Retina (tissue), 1 donor: ENCODE results near the gene POU6F1.
A peak's percentile ranks its signal among the peaks of the same experiment; 100 is the strongest.
"Not testable (repeated sequence)": the region's sequence is repeated elsewhere in the genome, so short reads cannot be mapped to it uniquely, and the experiment has no call there.

Source experiments
- DNase-seq: peaks from one replicate; pipeline ENCODE4 v3.0.0-alpha.2; 2016

Gene POU6F1

DNA sequence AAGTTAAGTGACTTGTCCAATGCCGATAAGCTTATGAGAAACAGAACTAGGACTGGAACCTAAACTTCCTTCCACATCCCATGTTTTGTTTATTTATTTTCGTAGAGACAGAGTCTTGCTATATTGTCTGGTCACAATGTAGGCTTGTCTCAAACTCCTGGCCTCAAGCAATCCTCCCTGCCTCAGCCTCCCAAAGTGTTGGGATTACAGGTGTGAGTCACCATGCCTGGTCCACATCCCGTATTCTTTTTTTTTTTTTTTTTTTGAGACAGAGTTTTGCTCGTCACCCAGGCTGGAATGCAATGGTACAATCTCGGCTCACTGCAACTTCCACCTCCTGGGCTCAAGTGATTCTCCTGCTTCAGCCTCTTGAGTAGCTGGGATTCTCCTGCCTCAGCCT, 9.2 kb upstream of the POU6F1 start:
- DNase-seq = not testable (repeated sequence)

DNA sequence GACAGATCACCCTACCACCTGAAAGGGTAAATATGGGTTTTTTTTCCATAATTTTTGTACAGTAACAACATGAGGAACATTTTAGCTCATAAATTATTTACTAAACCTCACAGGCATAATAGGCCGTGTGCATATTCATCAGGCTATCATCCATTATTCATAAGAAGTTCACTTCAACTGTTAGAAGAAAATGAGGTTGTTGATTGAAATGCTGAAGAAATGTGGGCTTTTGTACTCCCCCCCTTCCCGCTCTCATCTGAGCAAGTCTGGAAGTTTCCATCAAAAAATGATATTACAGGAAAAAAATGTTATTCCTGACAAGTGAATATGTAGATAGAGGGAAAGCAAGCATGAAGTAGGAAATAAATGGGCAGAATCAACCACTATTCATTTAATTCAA, 7.9 kb upstream of the POU6F1 start:
- no peak for DNase-seq

DNA sequence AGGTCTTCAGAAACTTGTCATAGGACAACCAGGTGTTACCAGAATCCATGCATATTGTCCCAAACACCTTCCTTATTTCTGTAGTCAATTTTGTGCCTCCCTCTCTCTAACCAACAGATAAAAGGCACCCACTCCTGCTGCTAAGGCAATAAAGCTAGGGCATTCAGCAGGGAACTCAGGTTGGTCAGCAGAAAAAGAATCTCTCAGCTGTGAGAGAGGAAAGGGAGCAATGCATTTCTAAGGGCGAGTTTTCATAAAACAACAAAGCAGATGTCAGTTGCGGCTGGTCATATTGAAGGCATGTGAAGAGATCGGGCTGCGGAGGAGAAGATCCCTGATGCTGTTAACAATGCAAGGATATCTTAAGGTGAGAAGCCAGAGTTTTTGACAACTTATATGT, 7.4 kb upstream of the POU6F1 start:
- no peak for DNase-seq

DNA sequence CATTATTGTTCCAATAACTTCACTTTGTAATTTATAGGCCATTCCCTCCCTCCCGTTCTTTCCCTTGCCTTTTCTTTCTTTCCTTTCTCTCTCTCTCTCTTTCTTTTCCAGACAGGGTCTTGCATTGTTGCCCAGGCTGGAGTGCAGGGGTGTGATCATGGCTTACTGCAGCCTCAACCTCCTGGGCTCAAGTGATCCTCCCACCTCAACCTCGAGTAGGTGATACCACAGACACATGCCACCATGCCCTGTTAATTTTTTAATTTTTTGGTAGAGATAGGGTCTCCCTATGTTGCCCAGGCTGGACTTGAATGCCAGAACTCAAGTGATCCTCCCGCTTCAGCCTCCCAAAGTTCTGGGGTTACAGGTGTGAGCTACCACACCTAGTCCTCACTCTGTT, 6.8 kb upstream of the POU6F1 start:
- no peak for DNase-seq

DNA sequence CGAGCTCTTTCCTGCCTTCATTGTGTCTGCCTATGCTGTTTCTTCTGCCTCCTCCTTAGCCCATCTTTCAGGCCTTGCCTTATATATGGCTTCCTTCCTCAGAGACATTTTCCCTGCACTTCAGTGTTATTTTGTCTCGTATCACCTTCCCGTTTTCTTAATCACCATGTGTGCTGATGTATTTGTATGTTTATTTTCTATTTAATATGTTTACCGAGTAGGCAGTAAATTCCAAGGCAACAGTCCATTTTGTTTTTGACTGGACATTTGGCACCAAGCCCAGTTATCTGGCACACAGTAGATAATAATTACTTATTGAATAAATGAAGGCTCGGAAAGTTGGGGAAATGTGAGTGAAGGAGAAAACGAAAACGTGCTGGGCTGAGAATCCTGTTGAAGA, 4.6 kb upstream of the POU6F1 start:
- no peak for DNase-seq

DNA sequence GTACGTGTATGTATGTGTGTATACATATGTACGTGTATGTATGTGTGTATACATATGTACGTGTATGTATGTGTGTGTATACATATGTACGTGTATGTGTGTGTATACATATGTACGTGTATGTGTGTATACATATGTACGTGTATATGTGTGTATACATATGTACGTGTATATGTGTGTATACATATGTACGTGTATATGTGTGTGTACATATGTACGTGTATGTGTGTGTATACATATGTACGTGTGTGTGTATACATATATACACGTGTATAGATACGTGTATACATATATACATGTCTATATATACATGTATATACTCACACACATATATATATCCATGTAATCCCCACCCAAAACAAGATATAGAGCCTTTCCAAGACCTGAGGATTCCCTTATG, 2.0 kb upstream of the POU6F1 start:
- not testable (repeated sequence) for DNase-seq

DNA sequence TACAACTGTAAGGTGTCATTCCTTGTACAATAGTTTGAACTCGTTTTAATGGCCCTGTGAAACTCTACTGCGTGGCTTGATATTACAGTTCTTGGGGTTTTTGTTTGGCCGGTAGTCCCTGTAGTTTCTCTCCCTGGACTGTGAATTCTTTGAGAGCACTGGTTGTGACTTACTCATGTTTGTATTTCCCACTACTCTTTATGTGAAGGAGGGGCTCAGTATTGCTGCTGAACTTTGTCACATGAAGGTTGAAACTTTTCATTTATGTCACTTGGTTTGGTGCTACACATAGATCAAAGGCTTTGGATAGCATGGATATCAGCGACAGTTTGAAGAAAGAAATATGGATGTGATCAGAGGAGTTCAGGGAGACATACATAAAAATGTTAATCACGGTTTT, 1.5 kb upstream of the POU6F1 start:
- no peak for DNase-seq

DNA sequence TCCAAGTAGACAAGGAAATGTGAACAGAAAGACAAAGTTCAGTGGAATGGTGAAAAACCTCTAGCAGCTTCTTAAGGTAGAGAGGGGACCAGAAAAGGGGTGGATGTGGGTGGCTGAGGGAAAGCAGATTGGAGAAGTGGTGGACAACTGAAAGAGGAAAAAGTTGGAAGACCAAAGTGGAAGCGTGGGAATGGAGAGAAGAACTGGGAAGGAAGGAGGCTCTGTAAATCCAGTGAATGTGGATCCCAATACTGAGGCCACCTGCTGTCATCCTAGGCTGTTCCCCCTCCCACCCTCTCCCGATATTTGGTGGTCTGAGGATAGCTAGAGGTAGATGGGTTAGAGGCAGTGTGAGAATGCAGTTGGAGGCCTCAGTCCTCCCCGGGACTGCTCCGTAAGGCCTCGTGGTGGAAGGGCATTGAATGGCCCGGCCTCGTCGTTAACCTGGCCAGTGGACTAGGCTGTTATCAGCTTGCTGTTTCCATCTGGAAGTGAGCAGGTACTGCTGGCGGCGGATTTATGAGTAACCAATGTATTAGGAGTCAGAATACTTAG, 822 bp upstream of the POU6F1 start:
- DNase-seq = no peak

DNA sequence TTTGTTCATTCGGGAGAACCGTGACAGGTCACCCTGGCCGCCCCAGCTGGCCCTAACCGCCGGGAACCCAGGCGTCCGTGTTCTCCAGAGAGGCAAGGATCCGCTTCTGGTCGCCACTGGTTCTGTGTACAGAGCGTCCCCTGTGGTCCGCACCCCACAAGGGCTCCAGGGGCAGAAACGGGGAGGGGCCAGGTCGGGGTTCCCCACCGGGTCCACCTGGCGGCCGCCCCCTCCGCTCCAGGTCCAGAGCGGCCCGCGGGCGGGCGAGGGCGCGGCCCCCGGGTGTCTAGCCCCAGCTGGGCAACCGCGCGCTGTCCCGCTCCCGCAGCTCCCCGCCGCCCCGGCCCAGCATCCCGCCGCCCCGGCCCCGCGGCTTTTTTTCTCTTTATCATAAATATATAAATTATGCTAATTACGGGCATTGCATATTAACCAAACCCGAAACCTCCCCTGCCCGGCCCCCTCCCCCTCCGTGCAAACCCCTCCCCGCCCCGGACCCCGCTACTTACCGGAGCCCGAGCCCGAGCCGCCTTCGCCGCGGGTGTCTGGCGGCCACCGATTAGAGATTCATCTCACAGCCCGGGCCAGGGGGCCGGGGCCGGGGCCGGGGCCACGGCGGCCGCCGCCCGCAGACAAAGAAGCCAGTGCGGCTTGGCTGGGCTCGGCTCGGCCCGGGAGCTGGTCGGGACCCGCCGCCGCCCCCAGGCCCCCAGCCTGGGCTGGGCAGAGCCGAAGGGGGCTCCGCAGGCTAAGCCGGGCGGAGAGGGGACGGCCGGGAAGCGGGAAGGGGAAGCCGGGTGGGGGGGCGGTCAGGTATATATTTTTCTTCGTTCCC, 512 bp downstream of the POU6F1 start:
- peak; percentile 68 for DNase-seq

DNA sequence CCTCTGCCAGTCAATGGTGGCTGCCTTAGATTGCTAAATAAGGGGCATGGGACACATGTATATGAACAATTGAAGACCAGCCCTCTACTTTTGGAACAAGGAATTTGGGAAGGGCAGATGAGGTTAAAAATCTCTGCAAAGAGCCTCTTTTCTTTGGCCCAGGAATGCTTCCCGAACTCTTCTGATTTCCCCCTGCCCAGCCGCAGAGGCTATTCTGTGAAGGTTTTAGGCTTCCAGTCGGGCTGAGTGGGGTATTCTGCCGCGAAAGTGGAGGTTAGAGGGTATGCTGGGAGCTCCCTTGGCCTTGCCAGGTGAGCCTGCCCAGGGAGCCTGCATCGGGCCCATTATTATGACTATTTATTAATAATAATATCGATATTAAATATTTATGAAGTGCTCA, 1.2 kb downstream of the POU6F1 start:
- DNase-seq = no peak

DNA sequence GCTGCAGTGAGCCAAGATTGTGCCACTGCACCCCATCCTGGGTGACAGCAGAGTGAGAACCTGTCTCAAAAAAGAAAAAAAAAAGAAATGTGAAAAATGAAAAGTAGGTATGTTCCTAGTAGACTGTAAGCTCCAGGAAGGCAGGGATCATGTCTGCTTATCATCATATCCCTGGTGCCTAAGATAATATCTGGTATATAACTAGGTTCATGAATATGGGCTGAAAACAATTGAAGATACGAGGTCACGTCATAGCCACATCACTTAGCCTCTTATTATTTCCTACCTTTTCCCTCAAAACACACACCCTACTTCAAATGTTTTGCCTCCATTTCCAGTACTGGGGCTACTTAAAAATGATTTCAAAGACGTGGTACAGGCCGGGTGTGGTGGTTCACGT, 3.0 kb downstream of the POU6F1 start:
- DNase-seq = no peak

DNA sequence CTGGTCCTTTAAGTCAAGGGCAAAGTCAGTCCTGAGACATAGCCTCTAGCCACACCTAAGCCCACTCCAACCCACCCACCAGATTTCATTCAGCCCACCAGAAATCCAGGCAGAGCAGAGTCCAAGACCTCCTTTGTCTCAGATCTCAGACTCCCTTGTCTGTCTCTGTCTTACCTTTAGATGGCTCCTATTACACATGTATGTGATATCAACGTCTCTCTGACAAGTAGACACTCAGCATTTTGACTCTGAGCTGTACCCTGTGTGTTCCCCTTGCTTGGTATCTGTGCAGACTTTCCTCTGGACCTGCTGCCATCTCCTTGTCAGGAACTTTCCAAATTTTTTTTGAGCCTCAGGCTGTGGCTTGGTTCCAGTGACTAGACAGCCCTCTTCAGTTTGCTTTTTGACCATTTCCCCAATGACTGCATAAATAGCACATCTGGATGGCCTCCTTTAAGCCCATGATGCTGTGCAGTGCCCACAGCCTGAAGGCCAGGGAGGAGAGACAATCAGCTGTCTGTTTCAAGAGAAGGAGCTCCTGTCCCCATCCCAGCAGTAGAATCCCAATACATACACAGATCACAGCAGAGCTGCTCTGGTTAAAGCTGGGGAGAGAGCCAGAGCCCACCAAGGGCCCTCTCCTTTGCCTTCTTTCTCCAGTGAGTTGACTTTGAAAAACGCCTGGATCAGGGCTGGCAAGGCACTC, 7.0 kb downstream of the POU6F1 start:
- DNase-seq = no peak

DNA sequence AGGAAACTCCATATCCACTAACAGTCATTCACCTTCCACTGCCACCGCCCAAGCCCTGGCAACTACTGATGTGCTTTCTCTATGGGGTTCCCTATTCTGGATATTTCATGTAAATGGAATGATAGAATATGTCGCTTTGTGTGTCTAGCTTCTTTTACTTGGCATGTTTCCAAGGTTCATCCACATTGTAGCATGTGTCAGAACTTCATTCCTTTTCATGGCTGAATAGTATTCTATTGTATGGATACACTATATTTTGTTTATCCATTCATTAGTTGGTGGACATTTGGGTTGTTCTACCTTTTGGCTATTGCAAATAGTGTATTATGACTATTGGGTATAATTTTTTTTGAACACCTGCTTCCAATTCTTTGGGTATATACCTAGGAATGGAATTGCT, 8.6 kb downstream of the POU6F1 start:
- no peak for DNase-seq

DNA sequence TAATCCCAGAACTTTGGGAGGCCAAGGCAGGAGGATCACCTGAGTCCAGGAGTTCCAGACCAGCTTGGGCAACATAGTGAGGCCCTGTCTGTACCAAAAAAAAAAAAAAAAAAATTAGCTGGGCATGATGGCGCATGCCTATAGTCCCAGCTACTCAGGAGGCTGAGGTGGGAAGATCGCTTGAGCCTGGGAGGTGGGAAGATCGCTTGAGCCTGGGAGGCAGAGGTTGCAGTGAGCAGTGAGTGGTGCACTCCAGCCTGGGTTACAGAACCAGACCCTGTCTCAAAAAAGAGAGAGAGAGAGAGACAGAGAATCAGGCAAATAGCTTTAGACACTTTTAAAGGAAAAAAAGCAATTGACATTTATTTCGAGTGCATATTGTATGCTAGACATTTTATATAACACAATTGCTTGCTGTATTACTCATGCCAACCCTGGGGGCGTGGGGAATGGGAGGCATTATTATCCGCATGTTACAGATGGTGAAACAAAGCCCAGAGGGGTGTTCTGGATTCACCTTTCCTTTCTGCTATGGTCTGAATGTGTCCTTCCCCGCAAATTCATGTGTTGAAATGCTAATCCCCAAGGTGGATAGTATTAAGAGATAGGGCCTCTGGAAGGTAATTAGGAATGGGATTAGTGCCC, 9.7 kb downstream of the POU6F1 start:
- DNase-seq = no peak

DNA sequence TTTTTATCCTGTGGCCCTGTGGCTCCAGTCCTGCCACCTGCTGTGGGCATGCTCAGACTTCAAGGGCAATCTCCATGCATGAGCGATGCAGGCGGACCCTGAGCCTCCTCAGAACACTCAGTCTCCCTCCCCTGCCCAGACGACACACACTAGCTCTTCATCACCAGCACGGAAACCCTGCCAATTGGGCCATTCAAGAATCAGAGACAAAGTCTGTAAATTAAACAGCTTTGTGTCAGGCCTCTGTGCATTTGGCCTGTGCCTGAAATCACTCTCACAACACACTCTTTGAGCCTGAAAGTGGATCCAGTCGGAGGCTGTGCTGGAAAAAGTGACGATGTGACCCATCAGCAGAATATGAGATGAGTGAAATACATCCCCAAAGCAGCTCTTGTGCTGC, 12.5 kb downstream of the POU6F1 start:
- DNase-seq = no peak

DNA sequence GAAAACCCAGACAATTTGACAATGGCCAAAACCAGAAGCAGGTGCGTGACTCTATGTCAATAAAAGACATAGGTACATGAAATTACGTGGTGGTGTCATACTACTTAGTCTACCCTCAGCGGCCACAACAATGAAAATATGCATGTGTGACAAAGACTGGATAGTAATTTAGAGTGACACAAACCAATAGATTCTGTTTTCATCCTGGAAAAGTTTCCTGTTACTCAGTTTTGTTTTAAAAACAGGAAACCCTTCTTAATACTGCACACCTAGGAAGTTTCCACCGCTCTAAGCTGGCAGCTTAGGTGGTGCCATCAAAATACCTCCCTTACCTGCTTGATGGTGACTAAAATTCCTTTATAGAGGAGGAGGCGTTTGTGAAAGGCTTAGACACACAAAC, 15.1 kb downstream of the POU6F1 start:
- DNase-seq = no peak

DNA sequence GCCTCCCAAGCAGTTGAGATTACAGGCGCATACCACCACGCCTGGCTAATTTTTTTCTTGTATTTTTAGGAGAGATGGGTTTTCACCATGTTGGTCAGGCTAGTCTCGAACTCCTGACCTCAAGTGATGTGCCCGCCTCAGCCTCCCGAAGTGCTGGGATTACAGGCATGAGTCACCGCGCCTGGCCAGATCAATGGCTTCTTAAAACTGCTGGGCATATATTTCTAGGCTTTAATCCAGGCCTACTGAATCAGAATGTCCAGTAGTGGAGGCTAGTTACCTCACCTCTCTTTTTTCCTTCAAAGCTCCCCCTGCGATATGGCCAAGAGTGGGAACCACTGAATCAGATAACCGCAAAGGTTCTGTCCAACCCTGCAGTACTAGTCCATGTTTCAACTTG, 17.1 kb downstream of the POU6F1 start:
- no peak for DNase-seq

DNA sequence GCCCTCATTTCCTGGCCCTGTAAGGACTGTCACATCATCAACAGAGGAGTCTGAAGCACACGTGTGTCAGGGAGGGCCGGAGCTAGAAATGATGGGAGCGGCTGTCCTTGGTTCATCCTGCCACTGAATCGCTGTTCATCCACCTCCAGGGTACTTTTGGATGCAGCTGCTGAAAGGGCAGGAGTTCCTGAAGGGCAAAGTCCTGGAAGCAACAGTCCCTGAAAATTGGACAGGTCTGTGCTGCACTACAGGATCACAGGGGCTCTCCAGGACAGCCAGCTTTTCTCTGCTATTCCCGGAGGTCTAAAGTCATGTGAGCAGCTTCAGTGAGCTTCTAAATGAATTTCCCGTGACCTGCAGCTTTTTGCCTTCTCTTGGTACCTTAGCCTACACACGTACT, 17.7 kb downstream of the POU6F1 start:
- DNase-seq = no peak

DNA sequence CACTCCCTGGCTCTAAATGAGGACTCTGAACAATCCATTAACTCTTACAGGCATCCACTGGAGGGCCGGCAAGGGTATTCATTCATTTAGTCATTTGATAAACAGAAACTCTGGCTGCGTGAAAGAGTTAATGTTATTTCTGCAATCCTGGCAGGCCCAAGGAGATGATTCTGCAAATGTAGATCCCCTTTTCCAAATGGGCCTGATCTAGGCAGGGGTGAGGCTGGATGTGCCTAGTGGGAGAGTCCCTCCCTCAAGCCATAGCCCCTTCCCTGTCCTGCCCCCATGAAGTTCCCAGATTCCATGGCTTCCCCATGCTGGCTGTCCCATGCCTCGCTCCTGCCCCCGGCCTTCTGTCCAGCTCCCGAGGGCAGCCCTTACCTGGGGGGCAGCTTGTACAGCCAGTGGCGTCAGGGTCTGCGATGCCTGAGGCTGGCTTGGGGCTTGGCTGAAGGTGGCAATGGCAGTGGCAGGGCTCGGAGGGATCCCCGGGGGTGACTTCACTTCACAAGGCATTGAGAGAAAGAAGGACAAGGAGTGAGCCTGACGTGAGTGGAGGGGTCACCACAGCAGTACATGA, 18.4 kb downstream of the POU6F1 start:
- no peak for DNase-seq

DNA sequence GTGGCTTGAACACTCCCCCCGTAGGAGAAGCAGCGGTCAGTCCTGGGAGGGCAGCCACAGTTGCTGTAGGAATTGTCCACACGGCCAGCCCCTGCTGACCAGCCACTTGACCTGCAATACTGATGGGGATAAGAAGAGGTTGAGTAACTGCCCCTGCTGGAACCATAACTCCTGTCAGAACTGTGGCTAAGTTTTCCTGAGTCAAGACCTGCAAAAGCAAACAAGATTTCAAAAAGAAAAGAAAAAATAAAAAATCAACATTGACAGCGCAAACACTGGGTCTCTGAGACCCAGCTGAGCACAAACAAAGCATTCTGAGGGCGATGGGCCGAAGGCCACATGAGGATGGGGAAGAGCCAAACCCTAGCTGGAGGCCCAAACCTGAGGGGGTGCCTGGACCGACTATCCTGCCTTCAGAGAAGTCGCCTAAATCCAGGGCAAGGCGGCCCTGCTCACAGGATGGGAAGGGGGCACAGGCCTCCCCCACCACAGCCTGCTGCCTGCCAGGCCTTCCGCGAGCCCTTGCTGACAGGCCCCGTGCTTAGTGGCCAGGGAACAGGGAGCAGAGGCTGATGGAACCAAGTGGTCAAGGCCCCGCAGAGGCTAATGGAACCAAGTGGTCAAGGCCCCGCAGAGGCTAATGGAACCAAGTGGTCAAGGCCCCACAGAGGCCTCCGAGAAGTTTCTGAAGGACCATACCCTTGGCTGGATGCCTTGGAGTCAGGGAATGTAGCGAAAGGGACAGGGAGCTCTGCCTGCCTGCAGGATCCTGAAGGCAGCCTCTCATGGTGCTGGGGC, 19.1 kb downstream of the POU6F1 start:
- DNase-seq = no peak

DNA sequence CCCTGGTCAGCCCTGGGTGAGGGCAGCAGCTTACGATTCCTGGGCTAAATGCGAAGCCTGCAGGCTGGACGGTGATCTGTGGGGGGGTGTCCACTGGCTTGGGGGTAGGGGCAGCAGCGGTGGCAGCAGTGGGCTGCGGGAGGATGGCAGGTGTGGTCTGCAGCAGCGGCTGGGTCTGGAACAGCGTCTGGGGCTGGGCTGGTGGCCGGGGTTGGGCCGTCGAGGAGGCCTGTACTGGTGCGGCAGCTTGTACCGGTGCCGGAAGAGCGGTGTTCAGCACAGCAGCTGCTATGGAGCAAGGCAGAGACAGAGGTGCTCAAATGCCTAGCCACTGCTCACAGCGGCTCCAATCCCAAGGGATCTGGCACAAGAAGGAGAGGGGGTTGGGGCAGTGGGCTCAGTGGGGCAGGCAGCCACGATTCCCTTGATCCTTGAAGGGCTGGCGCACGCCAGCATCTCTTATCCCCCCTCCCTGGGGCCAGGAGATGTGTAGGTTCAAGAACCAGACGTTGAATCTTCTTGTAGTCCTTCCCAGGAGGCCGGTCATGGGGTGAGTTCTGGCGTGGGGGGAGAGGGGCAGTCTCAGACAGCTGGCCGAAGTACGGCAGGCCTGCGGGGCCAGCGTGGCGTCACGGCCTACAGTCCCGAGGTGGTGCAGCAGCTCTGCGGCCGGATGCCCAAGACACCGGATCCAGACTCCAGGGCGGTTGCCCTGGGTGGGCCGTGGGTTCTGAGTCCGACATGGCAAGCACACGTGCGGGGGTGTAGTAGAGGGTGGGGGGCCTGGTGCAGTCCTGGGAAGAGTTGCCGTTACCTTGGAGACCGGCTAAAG, 19.9 kb downstream of the POU6F1 start:
- DNase-seq = no peak

DNA sequence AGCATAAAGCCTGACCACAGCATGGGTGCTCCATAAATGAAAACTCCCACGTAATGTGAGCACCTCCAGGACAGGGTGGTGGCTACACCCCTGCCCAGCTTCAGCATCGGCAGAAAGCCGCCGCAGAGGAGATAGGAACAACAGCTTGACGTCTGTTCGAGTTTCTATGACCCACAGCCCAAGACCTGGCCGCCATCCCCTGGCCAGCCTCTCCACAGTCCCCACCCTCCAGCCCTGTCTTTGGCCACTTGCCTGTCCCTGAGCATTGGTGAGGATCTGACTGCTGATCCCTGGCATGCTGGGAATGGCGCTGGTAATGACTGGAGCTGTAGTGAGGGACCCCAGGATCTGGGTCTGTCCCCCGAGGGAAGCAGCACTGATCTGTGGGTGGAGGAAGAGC, 21.3 kb downstream of the POU6F1 start:
- no peak for DNase-seq
